A549 (cell line): ENCODE measurements around the gene STAMBPL1. TPM values are rescaled to one million over a fixed set of nuclear protein-coding genes. Genes with fewer than 3 reads are reported as not detected.

Experiments
- ATAC-seq, 2 experiments: fragments of 200-7000 bp in 1 of 2; fragments of >200 bp in 1 of 2; cut with Nextera tagmentation in 1 of 2; cut with Tn5 transposase in 1 of 2; 3 replicates each; pipeline versions ENCODE4 v1.8.0 to v1.9.1; 2018 to 2020; ENCODE audit warnings: mild to moderate bottlenecking in 1 of 2, moderate library complexity in 1 of 2
- CTCF ChIA-PET: fragments of 300-600 bp; sonication (Branson Sonifier 250); formaldehyde crosslinking; extraction: SDS; loops from one replicate; lab custom pipeline; 2021; ENCODE audit warnings: antibody characterized with exemption, inconsistent platforms; lab: Yijun Ruan, JAX
- POLR2A ChIA-PET: fragments of 350-600 bp; formaldehyde crosslinking; extraction: SDS; loops from one replicate; lab custom pipeline; 2021; ENCODE audit warnings: antibody characterized with exemption, inconsistent platforms; lab: Yijun Ruan, JAX
- DNase-seq, 2 experiments: peaks; one replicate each; pipeline versions ENCODE4 v3.0.0 to v3.0.0-alpha.2; 2011 to 2016; ENCODE audit warnings: low read depth in 1 of 2, low spot score in 1 of 2
- FAIRE-seq: peaks from 2 replicates; lab custom pipeline; 2011; peaks lifted over from hg19 to GRCh38; lab: Jason Lieb, UNC
- H3K27ac ChIP-seq, 2 experiments: fragments of >200 bp; sonication (Bioruptor Twin); formaldehyde crosslinking; 3 replicates each; pipeline ENCODE4 v1.5.1; 2016 to 2017
- H3K4me1 ChIP-seq: fragments of >200 bp; sonication (Bioruptor Twin); formaldehyde crosslinking; 3 replicates; pipeline ENCODE4 v1.6.1; 2016
- H3K4me2 ChIP-seq: fragments of >200 bp; sonication (Bioruptor Twin); formaldehyde crosslinking; 3 replicates; pipeline ENCODE4 v1.6.1; 2016
- H3K4me3 ChIP-seq: fragments of >200 bp; sonication (Bioruptor Twin); formaldehyde crosslinking; 3 replicates; pipeline ENCODE4 v1.5.1; 2016
- H3K9me3 ChIP-seq: fragments of >200 bp; sonication (Bioruptor Twin); formaldehyde crosslinking; 3 replicates; pipeline ENCODE4 v1.6.1; 2016
- CBX8 ChIP-seq: fragments of 200-600 bp; sonication (generic); IDR thresholded peaks from 2 replicates; pipeline ENCODE4 v1.6.1; 2016
- CEBPB ChIP-seq, 2 experiments: fragments of >200 bp in 1 of 2; sonication (Bioruptor Twin) in 1 of 2; formaldehyde crosslinking in 1 of 2; IDR thresholded peaks; 2 replicates each; pipeline ENCODE4 v1.6.1; 2012 to 2016
- CHD4 ChIP-seq: fragments of 200-600 bp; sonication (generic); IDR thresholded peaks from 2 replicates; pipeline ENCODE4 v1.6.1; 2016; ENCODE audit warnings: antibody characterized with exemption, mild to moderate bottlenecking, borderline replicate concordance
- HOXA7 ChIP-seq: fragments of 250-450 bp; sonication (Bioruptor Pico); IDR thresholded peaks from 2 replicates; pipeline ENCODE4 v1.5.0; 2020; ENCODE audit warnings: mild to moderate bottlenecking, moderate library complexity
- HOXB13 ChIP-seq: fragments of 250-450 bp; sonication (Bioruptor Pico); IDR thresholded peaks from 2 replicates; pipeline ENCODE4 v1.5.0; 2020; ENCODE audit warnings: low read depth, mild to moderate bottlenecking, moderate library complexity
- JUN ChIP-seq, 2 experiments: fragments of >200 bp; sonication (Bioruptor Twin); formaldehyde crosslinking; IDR thresholded peaks; 2 replicates in 1 of 2; 3 replicates in 1 of 2; pipeline ENCODE4 v1.6.1; 2016 to 2017
- JUNB ChIP-seq: fragments of >200 bp; sonication (Bioruptor Twin); formaldehyde crosslinking; IDR thresholded peaks from 2 replicates; pipeline ENCODE4 v1.6.1; 2016
- MAFK ChIP-seq: fragments of 450-650 bp; IDR thresholded peaks from 2 replicates; pipeline ENCODE4 v1.6.1; 2014; ENCODE audit not compliant: partially characterized antibody
- NFE2L2 ChIP-seq: fragments of 150-350 bp; conservative IDR thresholded peaks from 2 replicates; pipeline ENCODE4 v1.6.1; 2014; ENCODE audit warnings: low read length
- POLR2AphosphoS2 ChIP-seq: conservative IDR thresholded peaks from 2 replicates; pipeline ENCODE4 v1.6.1; 2012; ENCODE audit warnings: low read length, improper control_type of control experiment, inconsistent platforms
- RCOR1 ChIP-seq: fragments of 150-350 bp; IDR thresholded peaks from 2 replicates; pipeline ENCODE4 v1.6.1; 2014; ENCODE audit warnings: antibody characterized with exemption, low read length, low read depth
- RNF2 ChIP-seq: fragments of 200-600 bp; sonication (generic); IDR thresholded peaks from 2 replicates; pipeline ENCODE4 v1.6.1; 2016; ENCODE audit warnings: low read depth, mild to moderate bottlenecking, antibody characterized with exemption, moderate library complexity, borderline replicate concordance
- TFCP2L1 ChIP-seq: fragments of 250-450 bp; sonication (Bioruptor Pico); IDR thresholded peaks from 2 replicates; pipeline ENCODE4 v1.5.0; 2021; ENCODE audit warnings: mild to moderate bottlenecking
- ZFP36 ChIP-seq: fragments of 450-650 bp; IDR thresholded peaks from 2 replicates; pipeline ENCODE4 v1.6.1; 2014; ENCODE audit warnings: borderline replicate concordance; ENCODE audit not compliant: partially characterized antibody
- ZNF302 ChIP-seq: fragments of 250-450 bp; sonication (Bioruptor Pico); IDR thresholded peaks from 2 replicates; pipeline ENCODE4 v1.9.0; 2021; ENCODE audit warnings: inconsistent platforms, mild to moderate bottlenecking, moderate library complexity
- ZSCAN20 ChIP-seq: fragments of 250-450 bp; sonication (Bioruptor Pico); IDR thresholded peaks from 2 replicates; pipeline ENCODE4 v1.8.0; 2022; ENCODE audit warnings: mild to moderate bottlenecking, moderate library complexity
- WGBS: methylation state at CpG from one replicate; pipeline ENCODE4 v1.1.6; 2017; ENCODE audit errors: missing lambda C conversion rate; 5-methylcytosine and 5-hydroxymethylcytosine counted together
- polyA plus RNA-seq, 4 experiments: library from polyadenylated mRNA; depleted of rRNA in 3 of 4; stranded (reverse); fragments of >200 nt; fragmentation: RNase III in 1 of 4; extraction: RNeasy Plus Mini Kit Qiagen cat#74134 plus additional on column Dnase treatment in 1 of 4; gene quantifications; 2 replicates in 3 of 4; 3 replicates in 1 of 4; pipeline ENCODE4 v1.2.3, GENCODE V29; 2011 to 2017
- TF ChIP-seq, protein P1 (sequence below): fragments of 200-600 bp; sonication (generic); IDR thresholded peaks from 2 replicates; pipeline ENCODE4 v1.6.1; 2016; ENCODE audit warnings: antibody characterized with exemption, mild to moderate bottlenecking, moderate library complexity
- TF ChIP-seq, protein P2 (sequence below): fragments of 450-650 bp; IDR thresholded peaks from 2 replicates; pipeline ENCODE4 v1.6.1; 2014; ENCODE audit warnings: antibody characterized with exemption
- TF ChIP-seq, protein P3 (sequence below): IDR thresholded peaks from 2 replicates; pipeline ENCODE4 v1.6.1; 2012

Gene STAMBPL1
- polyA plus RNA-seq, 2 of the 4 experiments (the other 2 are of a cell fraction): 29.0 to 32.1 TPM

DNA sequence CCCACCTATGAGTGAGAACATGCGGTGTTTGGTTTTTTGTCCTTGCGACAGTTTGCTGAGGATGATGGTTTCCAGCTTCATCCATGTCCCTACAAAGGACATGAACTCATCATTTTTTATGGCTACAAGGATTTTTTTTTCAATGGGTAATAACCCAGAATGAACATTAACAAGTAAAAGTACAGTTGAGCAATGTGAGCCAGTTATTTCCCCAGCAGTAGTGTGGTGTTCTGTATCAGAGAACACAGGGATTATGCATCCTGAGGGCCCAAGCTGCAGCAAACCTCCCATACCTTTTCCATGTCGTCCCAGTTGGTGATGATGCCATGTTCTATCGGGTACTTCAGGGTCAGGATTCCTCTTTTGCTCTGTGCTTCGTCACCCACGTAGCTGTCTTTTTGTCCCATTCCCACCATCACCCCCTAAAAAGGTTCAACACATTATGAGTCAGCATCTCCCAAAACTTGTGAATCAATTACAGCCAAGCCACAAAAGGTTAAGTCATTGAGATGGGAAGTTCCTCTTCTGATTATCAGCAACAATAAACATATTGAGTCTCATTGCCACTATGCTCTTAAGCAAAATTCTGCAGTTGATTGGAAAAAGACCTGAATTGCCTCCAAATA is 67.0 kb downstream of the STAMBPL1 start:
- 93% methylated on average over 6 of the region's 6 CpGs for WGBS
- H3K4me3 ChIP-seq: no peak overlapping the region
- no peak overlapping the region for H3K27ac ChIP-seq
- no peak overlapping the region for H3K4me2 ChIP-seq
- POLR2A ChIA-PET: no interaction called here
- no peak for FAIRE-seq
- TF ChIP-seq MAFK (no peak), HOXB13 (CRISPR knock-in tag) (no peak), ZFP36 (no peak), RNF2 (no peak), NFE2L2 (no peak), CEBPB (IDR thresholded peaks at IDR 0.05) (no peak), JUNB (no peak), TFCP2L1 (CRISPR knock-in tag) (no peak), JUN (IDR thresholded peaks at IDR 0.05) (no peak), CHD4 (no peak), ZSCAN20 (no peak), CBX8 (no peak), HOXA7 (no peak), POLR2AphosphoS2 (no peak)
- TF ChIP-seq, protein P1, sequence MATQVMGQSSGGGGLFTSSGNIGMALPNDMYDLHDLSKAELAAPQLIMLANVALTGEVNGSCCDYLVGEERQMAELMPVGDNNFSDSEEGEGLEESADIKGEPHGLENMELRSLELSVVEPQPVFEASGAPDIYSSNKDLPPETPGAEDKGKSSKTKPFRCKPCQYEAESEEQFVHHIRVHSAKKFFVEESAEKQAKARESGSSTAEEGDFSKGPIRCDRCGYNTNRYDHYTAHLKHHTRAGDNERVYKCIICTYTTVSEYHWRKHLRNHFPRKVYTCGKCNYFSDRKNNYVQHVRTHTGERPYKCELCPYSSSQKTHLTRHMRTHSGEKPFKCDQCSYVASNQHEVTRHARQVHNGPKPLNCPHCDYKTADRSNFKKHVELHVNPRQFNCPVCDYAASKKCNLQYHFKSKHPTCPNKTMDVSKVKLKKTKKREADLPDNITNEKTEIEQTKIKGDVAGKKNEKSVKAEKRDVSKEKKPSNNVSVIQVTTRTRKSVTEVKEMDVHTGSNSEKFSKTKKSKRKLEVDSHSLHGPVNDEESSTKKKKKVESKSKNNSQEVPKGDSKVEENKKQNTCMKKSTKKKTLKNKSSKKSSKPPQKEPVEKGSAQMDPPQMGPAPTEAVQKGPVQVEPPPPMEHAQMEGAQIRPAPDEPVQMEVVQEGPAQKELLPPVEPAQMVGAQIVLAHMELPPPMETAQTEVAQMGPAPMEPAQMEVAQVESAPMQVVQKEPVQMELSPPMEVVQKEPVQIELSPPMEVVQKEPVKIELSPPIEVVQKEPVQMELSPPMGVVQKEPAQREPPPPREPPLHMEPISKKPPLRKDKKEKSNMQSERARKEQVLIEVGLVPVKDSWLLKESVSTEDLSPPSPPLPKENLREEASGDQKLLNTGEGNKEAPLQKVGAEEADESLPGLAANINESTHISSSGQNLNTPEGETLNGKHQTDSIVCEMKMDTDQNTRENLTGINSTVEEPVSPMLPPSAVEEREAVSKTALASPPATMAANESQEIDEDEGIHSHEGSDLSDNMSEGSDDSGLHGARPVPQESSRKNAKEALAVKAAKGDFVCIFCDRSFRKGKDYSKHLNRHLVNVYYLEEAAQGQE: no peak
- TF ChIP-seq, protein P2, sequence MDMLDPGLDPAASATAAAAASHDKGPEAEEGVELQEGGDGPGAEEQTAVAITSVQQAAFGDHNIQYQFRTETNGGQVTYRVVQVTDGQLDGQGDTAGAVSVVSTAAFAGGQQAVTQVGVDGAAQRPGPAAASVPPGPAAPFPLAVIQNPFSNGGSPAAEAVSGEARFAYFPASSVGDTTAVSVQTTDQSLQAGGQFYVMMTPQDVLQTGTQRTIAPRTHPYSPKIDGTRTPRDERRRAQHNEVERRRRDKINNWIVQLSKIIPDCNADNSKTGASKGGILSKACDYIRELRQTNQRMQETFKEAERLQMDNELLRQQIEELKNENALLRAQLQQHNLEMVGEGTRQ: no peak
- TF ChIP-seq, protein P3, sequence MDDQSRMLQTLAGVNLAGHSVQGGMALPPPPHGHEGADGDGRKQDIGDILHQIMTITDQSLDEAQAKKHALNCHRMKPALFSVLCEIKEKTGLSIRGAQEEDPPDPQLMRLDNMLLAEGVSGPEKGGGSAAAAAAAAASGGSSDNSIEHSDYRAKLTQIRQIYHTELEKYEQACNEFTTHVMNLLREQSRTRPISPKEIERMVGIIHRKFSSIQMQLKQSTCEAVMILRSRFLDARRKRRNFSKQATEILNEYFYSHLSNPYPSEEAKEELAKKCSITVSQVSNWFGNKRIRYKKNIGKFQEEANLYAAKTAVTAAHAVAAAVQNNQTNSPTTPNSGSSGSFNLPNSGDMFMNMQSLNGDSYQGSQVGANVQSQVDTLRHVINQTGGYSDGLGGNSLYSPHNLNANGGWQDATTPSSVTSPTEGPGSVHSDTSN: no peak
- TF ChIP-seq, all 56 proteins: peak for 0
- CTCF ChIA-PET: interaction anchor here (6.7 to 6.8 kb wide), 2 partner anchors 13 to 112 kb away, joined by 36 to 93 read pairs; no protein-coding TSS in a partner anchor
- Histone ChIP-seq H3K9me3 (no peaks in the 10 kb centered on the region), H3K4me1 (no peaks in the 10 kb centered on the region)
- DNase-seq (no peak), ATAC-seq (no peak)

DNA sequence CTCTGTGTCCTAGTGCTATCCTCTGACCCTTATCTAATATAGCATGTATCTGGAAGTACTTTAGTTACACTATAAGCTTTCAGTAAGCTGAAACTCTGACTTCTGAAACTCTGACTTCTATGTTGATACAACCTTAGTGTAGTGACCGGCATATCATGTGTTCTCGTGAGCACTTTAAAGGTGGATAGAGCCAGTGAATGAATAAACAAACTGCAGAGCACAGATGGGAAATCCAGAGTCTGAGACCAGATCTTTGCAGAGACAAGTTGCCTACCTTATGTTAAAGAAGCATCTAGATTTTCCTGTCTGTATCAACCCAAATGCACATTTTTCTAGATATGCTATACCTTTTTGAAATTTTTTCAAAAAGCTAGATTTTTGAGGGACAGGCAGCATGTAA is 69.0 kb downstream of the STAMBPL1 start:
- TF ChIP-seq ZNF302: no peak
- TF ChIP-seq RCOR1: no peak
- TF ChIP-seq, protein P3: no peak
- ChIA-PET CTCF (interaction anchor here (0.8 to 1.2 kb wide), 3 partner anchors 13 to 273 kb away, joined by 3 to 5 read pairs (median 4); no protein-coding TSS in a partner anchor), POLR2A (no interaction called here)
- WGBS: 89% methylated on average over 2 of the region's 2 CpGs
- Histone ChIP-seq H3K4me1 (no peaks in the 10 kb centered on the region), H3K9me3 (no peaks in the 10 kb centered on the region), H3K4me3 (no peak overlapping the region), H3K4me2 (no peak overlapping the region), H3K27ac (no peak overlapping the region)
- ATAC-seq (no peak), FAIRE-seq (no peak), DNase-seq (no peak)
